CD8-positive, alpha-beta memory T cell (primary cell): Measurements from ENCODE around the gene GAR1. TPM values are rescaled to one million over a fixed set of nuclear protein-coding genes. Genes with fewer than 3 reads are reported as not detected.

Experiments used
- CTCF ChIA-PET: fragments of 350-600 bp; sonication (Branson Sonifier 250); formaldehyde crosslinking; loops from one replicate; lab custom pipeline; 2021; ENCODE audit warnings: antibody characterized with exemption; lab: Charles Lee
- POLR2A ChIA-PET: fragments of 350-600 bp; sonication (Branson Sonifier 250); formaldehyde crosslinking; loops from one replicate; lab custom pipeline; 2021; ENCODE audit warnings: antibody characterized with exemption; lab: Charles Lee
- DNase-seq, 5 donors: peaks; one replicate each; pipeline versions ENCODE4 v3.0.0 to v3.0.0-alpha.2; 2020 to 2022; ENCODE audit warnings: mixed read lengths in 1 of 5
- H3K27ac ChIP-seq: one replicate; pipeline ENCODE4 v1.7.0; 2013; ENCODE audit warnings: low read depth, mild to moderate bottlenecking, low read length, moderate library complexity
- H3K27me3 ChIP-seq: 2 replicates; pipeline ENCODE4 v1.7.0; 2013; ENCODE audit warnings: low read length, mild to moderate bottlenecking; ENCODE audit not compliant: insufficient read depth, poor library complexity, severe bottlenecking
- H3K36me3 ChIP-seq: 2 replicates; pipeline ENCODE4 v1.7.0; 2013; ENCODE audit warnings: mild to moderate bottlenecking, low read length, moderate library complexity; ENCODE audit not compliant: insufficient read depth
- H3K4me1 ChIP-seq: 2 replicates; pipeline ENCODE4 v1.7.0; 2013; ENCODE audit warnings: mild to moderate bottlenecking, low read length, moderate library complexity; ENCODE audit not compliant: insufficient read depth
- H3K4me3 ChIP-seq: 2 replicates; pipeline ENCODE4 v1.7.0; 2013; ENCODE audit warnings: mild to moderate bottlenecking, low read length
- H3K9me3 ChIP-seq: 2 replicates; pipeline ENCODE4 v1.7.0; 2013; ENCODE audit warnings: mild to moderate bottlenecking, low read length
- H3K27ac Mint-ChIP-seq, 8 donors: one replicate each; pipeline ENCODE4 v1.8.0; 2020 to 2021; ENCODE audit warnings: mixed read lengths in 8 of 8, mild to moderate bottlenecking in 6 of 8, inconsistent platforms in 3 of 8, moderate library complexity in 3 of 8
- H3K27me3 Mint-ChIP-seq, 2 donors: one replicate each; pipeline ENCODE4 v1.8.0; 2020 to 2021; ENCODE audit warnings: mixed read lengths in 2 of 2, mild to moderate bottlenecking in 1 of 2, moderate library complexity in 1 of 2
- H3K36me3 Mint-ChIP-seq, 3 donors: one replicate each; pipeline ENCODE4 v1.8.0; 2020 to 2021; ENCODE audit warnings: mixed read lengths in 3 of 3, inconsistent platforms in 1 of 3, mild to moderate bottlenecking in 1 of 3
- H3K4me1 Mint-ChIP-seq, 3 donors: one replicate each; pipeline ENCODE4 v1.8.0; 2020 to 2021; ENCODE audit warnings: mixed read lengths in 3 of 3, inconsistent platforms in 1 of 3, mild to moderate bottlenecking in 1 of 3
- H3K4me3 Mint-ChIP-seq, 7 donors: one replicate each; pipeline ENCODE4 v1.8.0; 2020 to 2021; ENCODE audit warnings: mixed read lengths in 7 of 7, mild to moderate bottlenecking in 6 of 7, moderate library complexity in 4 of 7, inconsistent platforms in 2 of 7
- H3K9me3 Mint-ChIP-seq, 5 donors: one replicate each; pipeline ENCODE4 v1.8.0; 2020 to 2022; ENCODE audit warnings: mixed read lengths in 5 of 5, mild to moderate bottlenecking in 3 of 5, moderate library complexity in 2 of 5, inconsistent platforms in 1 of 5
- polyA plus RNA-seq: library from polyadenylated mRNA; unstranded; fragments of 300-500 nt; fragmentation: Illumina TruSeq; gene quantifications from one replicate; pipeline ENCODE4 v1.2.3, GENCODE V29; 2021
- total RNA-seq, 2 experiments: library from RNA; stranded (reverse); gene quantifications; one replicate each; pipeline ENCODE4 v1.2.3, GENCODE V29; 2021

The GAR1 gene
- total and polyA plus RNA-seq, 3 experiments from 2014 or later: 17.8 to 63.9 (median 62.2) TPM

- no peaks in the 10 kb centered on the region for H3K4me1 ChIP-seq
- ChIA-PET CTCF (interaction anchor here (1.0 to 1.5 kb wide), 8 partner anchors 11 to 384 kb away, joined by 3 to 6 read pairs (median 4); partner anchors contain the start of gene SEC24B), POLR2A (interaction anchor here (0.6 kb wide), 1 partner anchor 1767 kb away, joined by 6 read pairs; no protein-coding TSS in a partner anchor)
- no peaks in the 10 kb centered on the region for H3K36me3 ChIP-seq
- Mint-ChIP-seq H3K9me3 (no peaks in the 10 kb centered on the region), H3K4me1 (no peaks in the 10 kb centered on the region), H3K27ac (no peak overlapping the region), H3K27me3 (peaks cover 4 to 14% of the 10 kb centered on the region in 2 donors), H3K4me3 (no peak overlapping the region), H3K36me3 (peaks cover 0 to 5% (median 0%) of the 10 kb centered on the region in 3 donors)
- no peaks in the 10 kb centered on the region for H3K27me3 ChIP-seq
- peak in 1 of 5 donors; percentile 15 for DNase-seq
- no peak overlapping the region for H3K27ac ChIP-seq
- no peak overlapping the region for H3K4me3 ChIP-seq
- H3K9me3 ChIP-seq: no peaks in the 10 kb centered on the region
Observed at GRCh38 chr4:109803924-109804571, 11.5 kb upstream of the GAR1 start.

DNA sequence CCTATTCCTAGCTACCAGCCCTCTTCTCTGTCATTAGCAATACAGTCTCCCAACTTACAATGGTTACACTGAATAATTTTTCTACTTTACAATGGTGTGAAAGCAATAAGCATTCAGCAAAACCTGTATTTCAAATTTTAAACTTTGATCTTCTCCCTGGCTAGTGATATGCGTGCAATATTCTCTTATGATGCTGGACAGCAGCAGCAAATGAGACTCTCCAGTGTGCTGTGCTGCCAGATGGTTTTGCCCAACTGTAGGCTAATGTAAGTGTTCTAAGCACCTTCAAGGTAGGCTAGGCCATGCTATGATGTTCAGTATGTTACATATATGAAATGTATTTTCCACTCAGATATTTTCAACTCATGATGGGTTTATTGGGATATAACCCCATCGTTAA, 5.9 kb upstream of the GAR1 start:
- H3K27me3 Mint-ChIP-seq: peaks cover 4 to 14% of the 10 kb centered on the region in 2 donors
- DNase-seq: no peak
- H3K36me3 Mint-ChIP-seq: peaks cover 0 to 5% (median 0%) of the 10 kb centered on the region in 3 donors
- POLR2A ChIA-PET: no interaction called here
- no peak overlapping the region for H3K27ac Mint-ChIP-seq
- peaks cover 2% of the 10 kb centered on the region for H3K4me1 ChIP-seq
- H3K36me3 ChIP-seq: no peaks in the 10 kb centered on the region
- H3K27me3 ChIP-seq: no peaks in the 10 kb centered on the region
- H3K9me3 ChIP-seq: no peaks in the 10 kb centered on the region
- H3K4me3 ChIP-seq: no peak overlapping the region
- H3K4me1 Mint-ChIP-seq: peaks cover 2 to 3% (median 2%) of the 10 kb centered on the region in 3 donors
- no peak overlapping the region for H3K27ac ChIP-seq
- CTCF ChIA-PET: interaction anchor here (1.4 kb wide), 1 partner anchor 377 kb away, joined by 3 read pairs; no protein-coding TSS in a partner anchor
- H3K4me3 Mint-ChIP-seq: no peak overlapping the region
- no peaks in the 10 kb centered on the region for H3K9me3 Mint-ChIP-seq

- Histone ChIP-seq H3K4me1 (peaks cover 3% of the 10 kb centered on the region), H3K4me3 (no peak overlapping the region), H3K27me3 (no peaks in the 10 kb centered on the region), H3K27ac (no peak overlapping the region), H3K36me3 (no peaks in the 10 kb centered on the region), H3K9me3 (no peaks in the 10 kb centered on the region)
- Mint-ChIP-seq H3K36me3 (peaks cover 0 to 11% (median 5%) of the 10 kb centered on the region in 3 donors), H3K4me3 (no peak overlapping the region), H3K9me3 (no peaks in the 10 kb centered on the region), H3K27ac (no peak overlapping the region), H3K27me3 (peaks cover 4 to 10% of the 10 kb centered on the region in 2 donors), H3K4me1 (peaks cover 8 to 13% (median 9%) of the 10 kb centered on the region in 3 donors)
- no peak for DNase-seq
- ChIA-PET POLR2A (no interaction called here), CTCF (interaction anchor here (1.4 kb wide), 1 partner anchor 378 kb away, joined by 3 read pairs; no protein-coding TSS in a partner anchor)
Observed at GRCh38 chr4:109810552-109811387, 4.8 kb upstream of the GAR1 start.

DNA sequence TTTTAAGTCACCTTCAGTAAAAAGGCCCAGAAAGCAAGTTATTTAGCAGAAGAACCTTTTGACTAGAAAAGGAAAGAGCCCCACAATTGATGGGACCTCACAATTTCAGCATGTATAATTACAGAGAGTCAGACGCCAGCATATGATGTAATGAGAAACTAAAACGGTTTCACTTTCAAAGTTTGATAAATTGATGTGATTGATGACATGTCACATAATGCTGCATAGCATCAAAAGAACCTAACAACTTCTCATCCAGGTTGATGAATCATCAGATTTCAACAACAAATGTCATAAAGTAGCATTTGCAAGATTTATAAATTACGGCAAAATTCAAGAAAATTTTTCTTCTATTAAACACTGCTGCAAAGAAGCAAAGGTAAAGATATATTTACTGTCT, 3.9 kb upstream of the GAR1 start:
- no peak for DNase-seq
- ChIA-PET CTCF (no interaction called here), POLR2A (no interaction called here)
- Mint-ChIP-seq H3K4me3 (peak overlapping the region in 1 of 7 donors; percentile 41), H3K4me1 (peaks cover 17 to 22% (median 18%) of the 10 kb centered on the region in 3 donors), H3K36me3 (peaks cover 0 to 12% (median 5%) of the 10 kb centered on the region in 3 donors), H3K27me3 (peaks cover 4 to 5% of the 10 kb centered on the region in 2 donors), H3K27ac (no peak overlapping the region), H3K9me3 (no peaks in the 10 kb centered on the region)
- H3K4me1 ChIP-seq: peaks cover 10% of the 10 kb centered on the region
- no peaks in the 10 kb centered on the region for H3K9me3 ChIP-seq
- H3K36me3 ChIP-seq: no peaks in the 10 kb centered on the region
- H3K27ac ChIP-seq: no peak overlapping the region
- no peaks in the 10 kb centered on the region for H3K27me3 ChIP-seq
- H3K4me3 ChIP-seq: no peak overlapping the region

DNA sequence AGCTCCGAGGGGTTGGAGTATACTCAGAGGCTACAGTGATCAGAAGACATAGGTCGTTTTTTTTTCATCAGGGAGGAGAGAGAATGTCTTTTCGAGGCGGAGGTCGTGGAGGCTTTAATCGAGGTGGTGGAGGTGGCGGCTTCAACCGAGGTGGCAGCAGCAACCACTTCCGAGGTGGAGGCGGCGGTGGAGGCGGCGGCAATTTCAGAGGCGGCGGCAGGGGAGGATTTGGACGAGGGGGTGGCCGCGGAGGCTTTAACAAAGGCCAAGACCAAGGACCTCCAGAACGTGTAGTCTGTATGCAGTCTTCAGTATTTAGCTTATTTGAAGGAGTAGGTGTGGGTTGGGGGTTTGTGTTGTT, 500 bp downstream of the GAR1 start:
- Histone ChIP-seq H3K27me3 (no peaks in the 10 kb centered on the region), H3K36me3 (peaks cover 12% of the 10 kb centered on the region), H3K9me3 (no peaks in the 10 kb centered on the region), H3K4me3 (peak overlapping the region; percentile 97), H3K27ac (peak overlapping the region; percentile 99), H3K4me1 (peaks cover 17% of the 10 kb centered on the region)
- Mint-ChIP-seq H3K4me1 (peaks cover 36 to 55% (median 52%) of the 10 kb centered on the region in 3 donors), H3K27ac (peak overlapping the region; percentile 95 to 99 (median 98)), H3K27me3 (no peaks in the 10 kb centered on the region), H3K36me3 (peaks cover 0 to 45% (median 11%) of the 10 kb centered on the region in 3 donors), H3K9me3 (no peaks in the 10 kb centered on the region), H3K4me3 (peak overlapping the region; percentile 92 to 100 (median 97))
- peak; percentile 30 to 66 (median 52) for DNase-seq
- ChIA-PET CTCF (interaction anchor here (1.4 to 2.2 kb wide), 2 partner anchors 114 to 383 kb away, joined by 3 to 8 read pairs; partner anchors contain the start of gene SEC24B), POLR2A (interaction anchor here (1.1 kb wide), 1 partner anchor 382 kb away, joined by 3 read pairs; the partner anchor contains the start of gene SEC24B)

- peak overlapping the region; percentile 99 for H3K27ac ChIP-seq
- H3K4me1 ChIP-seq: peaks cover 17% of the 10 kb centered on the region
- peaks cover 12% of the 10 kb centered on the region for H3K36me3 ChIP-seq
- ChIA-PET POLR2A (interaction anchor here (1.1 kb wide), 1 partner anchor 383 kb away, joined by 3 read pairs; the partner anchor contains the start of gene SEC24B), CTCF (interaction anchor here (1.0 to 2.2 kb wide), 3 partner anchors 9 to 384 kb away, joined by 3 to 8 read pairs (median 3); partner anchors contain the start of gene SEC24B)
- Mint-ChIP-seq H3K27me3 (no peaks in the 10 kb centered on the region), H3K27ac (peak overlapping the region; percentile 95 to 99 (median 98)), H3K4me3 (peak overlapping the region; percentile 92 to 100 (median 97)), H3K9me3 (no peaks in the 10 kb centered on the region), H3K4me1 (peaks cover 37 to 58% (median 56%) of the 10 kb centered on the region in 3 donors), H3K36me3 (peaks cover 0 to 53% (median 11%) of the 10 kb centered on the region in 3 donors)
- no peak for DNase-seq
- no peaks in the 10 kb centered on the region for H3K27me3 ChIP-seq
- no peak overlapping the region for H3K4me3 ChIP-seq
- H3K9me3 ChIP-seq: no peaks in the 10 kb centered on the region
Observed at GRCh38 chr4:109816894-109817293, 1.3 kb downstream of the GAR1 start.

DNA sequence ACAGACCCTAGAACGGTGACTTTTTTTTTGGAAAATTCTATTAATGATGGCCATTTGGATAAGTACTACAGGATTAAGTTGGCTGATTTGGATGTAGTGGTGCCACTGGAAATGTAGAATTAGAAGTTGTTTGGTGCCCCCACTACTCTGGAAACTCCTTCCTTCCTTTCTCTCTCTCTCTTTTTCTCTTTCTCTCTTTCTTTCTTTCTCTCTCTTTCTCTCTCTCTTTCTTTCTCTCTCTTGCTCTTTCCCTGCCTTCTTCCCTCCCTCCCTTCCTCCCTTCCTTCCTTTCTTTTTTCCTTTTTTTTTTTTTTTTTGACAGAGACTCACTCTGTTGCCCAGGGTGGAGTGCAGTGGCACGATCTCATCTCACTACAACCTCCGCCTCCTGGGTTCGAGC, 2.7 kb downstream of the GAR1 start:
- Mint-ChIP-seq H3K4me3 (peak overlapping the region in 1 of 7 donors; percentile 39), H3K4me1 (peaks cover 37 to 58% (median 56%) of the 10 kb centered on the region in 3 donors), H3K27me3 (no peaks in the 10 kb centered on the region), H3K9me3 (no peaks in the 10 kb centered on the region), H3K27ac (peak overlapping the region in 3 of 8 donors; percentile 40 to 99 (median 67)), H3K36me3 (peaks cover 0 to 66% (median 13%) of the 10 kb centered on the region in 3 donors)
- no peak for DNase-seq
- ChIA-PET POLR2A (no interaction called here), CTCF (interaction anchor here (2.0 kb wide), 1 partner anchor 385 kb away, joined by 8 read pairs; no protein-coding TSS in a partner anchor)
- Histone ChIP-seq H3K4me1 (peaks cover 17% of the 10 kb centered on the region), H3K4me3 (no peak overlapping the region), H3K27me3 (no peaks in the 10 kb centered on the region), H3K36me3 (peaks cover 17% of the 10 kb centered on the region), H3K27ac (no peak overlapping the region), H3K9me3 (no peaks in the 10 kb centered on the region)
